DMS53 treated with DMSO at 0.1 percent for 48 hours (cell line): ENCODE results near the gene FAM120B.
A peak's percentile ranks its signal among the peaks of the same experiment; 100 is the strongest.
"Not testable (repeated sequence)": the region's sequence is repeated elsewhere in the genome, so short reads cannot be mapped to it uniquely, and the experiment has no call there.

Experiments
- DNase-seq: peaks from one replicate; lab custom pipeline; 2025; ENCODE audit not compliant: unreplicated experiment; lab: John Stamatoyannopoulos, UW

FAM120B gene

GRCh38 chr6:170355190-170355589, 48.6 kb downstream of the FAM120B start:
- DNase-seq, result not testable (repeated sequence)

GRCh38 chr6:170355661-170356060, 49.1 kb downstream of the FAM120B start:
- no peak for DNase-seq

GRCh38 chr6:170357812-170358211, 51.3 kb downstream of the FAM120B start:
- no peak for DNase-seq

GRCh38 chr6:170358496-170358895, 51.9 kb downstream of the FAM120B start:
- no peak for DNase-seq

- DNase-seq, result no peak
Measured at GRCh38 chr6:170360476-170360875, 53.9 kb downstream of the FAM120B start.

GRCh38 chr6:170361335-170361734, 54.8 kb downstream of the FAM120B start:
- DNase-seq, result no peak

- no peak for DNase-seq
Measured at GRCh38 chr6:170362121-170362520, 55.6 kb downstream of the FAM120B start.

GRCh38 chr6:170363255-170363654, 56.7 kb downstream of the FAM120B start:
- DNase-seq, result no peak

GRCh38 chr6:170365121-170365520, 58.6 kb downstream of the FAM120B start:
- no peak for DNase-seq

- DNase-seq, result no peak
Measured at GRCh38 chr6:170365593-170365992, 59.0 kb downstream of the FAM120B start.

GRCh38 chr6:170366248-170366960, 59.8 kb downstream of the FAM120B start:
- DNase-seq, result no peak

- DNase-seq, result no peak
Measured at GRCh38 chr6:170367241-170367640, 60.7 kb downstream of the FAM120B start.

GRCh38 chr6:170368544-170368943, 62.0 kb downstream of the FAM120B start:
- no peak for DNase-seq

- no peak for DNase-seq
Measured at GRCh38 chr6:170369403-170369802, 62.8 kb downstream of the FAM120B start.

- no peak for DNase-seq
Measured at GRCh38 chr6:170370416-170370815, 63.9 kb downstream of the FAM120B start.

GRCh38 chr6:170371080-170371479, 64.5 kb downstream of the FAM120B start:
- DNase-seq, result no peak

GRCh38 chr6:170371588-170371987, 65.0 kb downstream of the FAM120B start:
- DNase-seq, result peak; percentile 39

GRCh38 chr6:170372380-170373325, 66.1 kb downstream of the FAM120B start:
- DNase-seq, result peak; percentile 52

GRCh38 chr6:170374571-170375444, 68.2 kb downstream of the FAM120B start:
- no peak for DNase-seq

GRCh38 chr6:170375661-170376060, 69.1 kb downstream of the FAM120B start:
- DNase-seq, result no peak

- DNase-seq, result no peak
Measured at GRCh38 chr6:170376386-170377043, 70.0 kb downstream of the FAM120B start.
